NCI-H748 treated with DMSO at 0.1 percent for 48 hours (cell line): Measurements from ENCODE around the gene ADAM12.
"Not testable (repeated sequence)": the region's sequence is repeated elsewhere in the genome, so short reads cannot be mapped to it uniquely, and the experiment has no call there.

Source experiments
- DNase-seq: peaks from one replicate; lab custom pipeline; 2025; lab: John Stamatoyannopoulos, UW

Gene ADAM12

DNA sequence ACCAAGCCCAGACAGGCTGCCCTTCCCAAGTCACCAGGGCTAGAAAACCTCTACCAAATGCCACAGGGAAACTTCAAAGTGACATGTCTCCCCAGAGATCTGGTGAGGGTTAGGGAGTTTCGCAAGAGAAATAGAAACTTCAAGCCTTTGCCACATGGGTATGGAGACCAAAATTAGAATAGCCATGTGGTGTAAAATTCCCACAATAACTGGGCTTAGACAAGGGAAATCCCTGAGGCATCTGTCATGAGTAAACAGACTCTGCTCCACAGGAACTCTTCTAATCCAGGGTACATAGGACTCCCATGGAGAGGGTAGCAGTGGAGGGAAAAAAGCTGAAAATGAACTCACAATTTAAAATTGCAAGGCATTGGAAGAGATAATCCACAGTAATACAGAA lies 14.3 kb downstream of the ADAM12 start:
- DNase-seq: no peak

DNA sequence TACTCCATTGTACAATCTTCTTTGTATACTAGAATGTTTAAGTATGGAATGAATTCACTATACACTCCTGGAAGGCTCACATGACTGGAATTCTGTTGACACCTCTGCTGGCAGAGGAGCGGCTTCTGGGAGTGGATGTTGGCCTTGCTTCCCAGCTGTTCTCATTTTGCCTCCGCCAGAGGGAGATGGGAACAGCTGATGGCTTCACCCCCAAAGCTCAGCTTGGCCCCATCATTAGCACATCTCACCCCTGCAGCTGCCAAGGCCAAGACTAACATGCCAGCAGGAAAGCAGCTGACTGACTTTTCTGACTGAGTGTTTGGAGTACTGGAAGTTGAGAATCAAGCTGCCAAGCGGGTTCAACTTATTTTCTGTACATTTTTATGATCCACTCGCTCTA lies 15.1 kb downstream of the ADAM12 start:
- no peak for DNase-seq

DNA sequence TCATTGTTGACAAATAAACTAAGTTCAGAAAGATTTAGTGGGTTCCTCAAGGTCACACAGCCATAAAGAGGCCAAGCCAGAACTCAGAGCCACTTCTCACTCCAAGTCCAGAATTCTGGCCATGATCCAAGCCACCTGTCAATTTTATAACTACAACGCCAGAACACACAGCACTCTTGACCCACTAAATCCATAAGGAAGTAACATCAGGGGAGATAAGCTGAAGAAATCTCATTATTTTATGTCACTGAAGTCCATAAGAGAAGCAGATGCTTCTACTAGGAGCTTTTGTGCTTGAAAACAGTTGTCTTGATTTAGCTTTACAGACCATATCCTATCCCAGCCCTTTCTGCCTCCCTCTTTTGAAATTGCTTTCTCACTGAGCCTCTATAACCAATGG lies 15.9 kb downstream of the ADAM12 start:
- no peak for DNase-seq

DNA sequence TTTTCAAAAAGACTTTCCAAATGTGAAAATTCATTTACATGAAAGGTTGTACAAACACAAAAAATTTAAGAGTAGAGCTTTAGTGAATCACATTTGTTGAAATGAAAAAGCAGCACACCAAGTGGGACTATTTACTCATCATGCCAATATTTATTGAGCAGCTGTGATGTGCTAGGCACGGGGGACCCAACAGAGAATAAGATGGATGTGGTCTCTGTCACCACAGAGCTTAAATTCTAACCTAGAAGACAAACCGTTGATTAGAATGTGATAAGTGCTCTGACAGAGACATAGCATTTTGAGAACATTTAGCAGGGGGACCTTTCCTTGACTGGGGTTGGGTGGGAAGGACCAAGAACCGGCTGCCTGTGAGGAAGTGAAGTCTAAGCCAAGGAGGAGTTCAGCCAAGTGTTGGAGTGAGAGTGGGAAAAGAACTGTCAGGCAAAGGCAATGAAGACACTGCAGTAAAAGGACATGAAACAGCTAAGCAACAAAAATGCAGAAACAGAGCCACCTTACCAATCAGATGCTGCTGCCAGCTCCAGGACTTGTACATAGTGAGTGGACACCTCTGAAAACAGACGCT lies 19.1 kb downstream of the ADAM12 start:
- no peak for DNase-seq

DNA sequence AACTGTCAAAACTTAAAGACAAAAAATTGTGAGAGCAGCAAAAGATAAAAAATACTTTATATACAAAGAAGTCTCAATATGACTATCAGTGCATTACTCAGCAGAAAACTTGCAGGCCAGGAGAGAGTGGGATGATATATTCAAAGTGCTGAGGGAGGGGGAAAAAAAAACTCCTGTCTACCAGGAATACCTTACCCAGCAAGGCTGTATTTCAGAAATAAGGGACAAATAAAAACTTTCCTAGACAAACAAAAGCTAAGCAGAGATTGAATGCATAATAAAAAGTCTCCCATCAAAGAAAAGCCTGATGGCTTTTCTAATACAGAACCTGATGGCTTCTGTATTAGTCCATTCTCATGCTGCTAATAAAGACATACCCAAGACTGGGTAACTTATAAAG lies 31.1 kb downstream of the ADAM12 start:
- DNase-seq: no peak

DNA sequence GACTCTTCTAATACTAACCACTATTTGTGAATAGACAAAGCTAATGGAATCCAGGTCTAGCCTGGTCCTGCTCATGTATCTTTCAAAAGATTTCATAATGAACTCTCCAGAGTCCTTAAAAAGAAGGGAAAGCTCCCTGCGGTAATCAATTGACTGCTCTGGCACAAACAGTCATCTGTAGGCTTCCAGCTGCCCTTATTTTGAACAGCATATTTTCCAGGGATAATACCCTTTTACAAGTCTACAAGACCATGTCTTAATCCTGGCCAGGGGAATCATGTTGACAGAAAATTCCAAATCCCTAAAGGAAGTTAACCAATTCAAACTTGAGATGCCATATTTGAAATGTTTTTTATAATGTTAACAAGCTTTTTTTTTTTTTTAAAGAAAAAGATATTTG lies 34.6 kb downstream of the ADAM12 start:
- DNase-seq: no peak

DNA sequence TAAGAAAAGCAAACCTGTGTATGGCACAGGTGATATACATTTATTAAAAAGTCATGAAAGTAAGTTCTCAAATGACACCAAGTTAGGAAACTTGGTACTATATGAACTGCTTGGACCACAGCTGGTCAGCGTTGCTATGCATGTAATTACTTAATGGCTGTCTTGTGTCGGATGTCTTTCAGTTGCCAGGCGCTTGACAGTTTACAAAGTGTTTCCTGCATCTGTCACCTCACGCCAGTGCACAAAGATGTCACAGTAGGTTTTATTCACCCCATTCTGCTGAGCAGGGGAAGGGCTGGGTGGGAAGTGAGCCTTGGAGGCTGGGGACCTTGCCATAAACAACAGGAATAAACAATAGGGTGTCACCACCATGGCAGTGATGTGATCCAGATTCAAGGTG lies 35.8 kb downstream of the ADAM12 start:
- no peak for DNase-seq

DNA sequence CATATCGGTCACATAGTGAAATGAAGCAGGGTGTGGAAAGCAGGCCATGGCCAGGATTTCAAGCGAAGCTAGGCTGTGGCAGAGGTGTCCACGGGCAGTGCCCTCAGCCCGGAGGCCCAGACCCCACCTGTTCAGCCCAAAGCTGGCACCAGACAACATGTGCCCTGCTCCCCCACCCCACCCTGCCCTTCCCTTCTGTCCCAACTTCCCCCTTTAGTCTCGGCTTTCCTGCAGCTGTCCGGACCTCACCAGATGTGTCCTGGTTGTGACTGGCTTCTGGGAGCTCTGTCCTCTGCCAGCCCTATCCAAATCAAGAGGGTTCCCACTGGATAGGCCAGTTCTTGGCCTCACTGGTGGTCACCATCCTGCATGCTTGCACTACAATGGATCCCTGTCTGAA lies 37.3 kb downstream of the ADAM12 start:
- no peak for DNase-seq

DNA sequence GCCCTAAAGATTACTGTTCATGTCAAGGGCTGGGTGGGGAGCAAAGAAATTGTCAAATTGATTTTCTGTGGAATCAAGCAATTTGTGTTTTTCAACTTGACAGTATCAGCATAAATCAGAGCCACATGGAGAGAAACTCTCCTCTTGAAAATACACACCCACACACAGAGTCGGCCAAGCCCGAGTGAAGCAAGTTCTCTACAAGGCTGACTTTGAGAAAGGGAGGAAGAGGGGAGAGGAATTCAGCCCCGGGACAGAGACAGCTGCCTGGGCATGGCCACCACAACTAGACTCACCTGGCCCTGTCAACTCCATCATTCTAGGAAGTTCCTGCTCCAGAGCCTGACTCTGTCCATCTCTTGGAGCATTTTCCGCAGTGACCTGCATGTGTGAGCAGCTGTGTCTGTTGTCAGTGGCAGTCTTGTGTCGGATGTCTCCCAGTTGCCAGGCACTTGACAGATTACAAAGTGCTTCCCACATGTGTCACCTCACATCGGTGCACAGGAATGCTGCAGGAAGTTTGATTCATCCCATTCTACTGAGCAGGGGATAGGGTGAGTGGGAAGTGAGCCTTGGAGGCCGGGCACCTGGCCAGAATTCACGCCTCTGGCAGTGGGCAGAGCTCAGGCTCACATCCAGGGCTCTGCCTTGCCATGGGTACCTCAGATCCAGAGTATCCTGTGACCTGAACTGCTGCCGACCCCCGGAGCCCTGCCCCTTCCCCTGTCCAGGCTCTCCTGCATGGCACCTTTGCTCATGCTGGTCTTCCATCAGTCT lies 37.9 kb downstream of the ADAM12 start:
- DNase-seq: no peak

DNA sequence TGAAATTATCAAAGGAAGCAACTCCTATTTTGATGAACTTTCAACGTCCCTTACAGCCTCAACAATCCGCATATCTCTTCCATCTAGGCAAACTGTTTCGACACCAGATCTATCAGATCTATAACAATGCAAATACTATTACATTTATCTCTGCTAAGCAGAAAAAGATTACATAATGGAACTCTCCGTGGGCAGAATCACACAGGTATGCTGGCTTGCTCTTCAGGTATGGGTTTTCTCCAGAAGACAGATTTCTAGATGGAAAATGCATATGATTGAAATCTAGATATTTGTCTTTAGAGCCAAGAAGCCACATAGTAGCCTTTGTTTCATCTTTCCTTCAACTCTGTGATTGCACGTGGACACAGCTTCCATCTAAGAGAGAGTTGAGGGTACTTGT lies 38.6 kb downstream of the ADAM12 start:
- no peak for DNase-seq

DNA sequence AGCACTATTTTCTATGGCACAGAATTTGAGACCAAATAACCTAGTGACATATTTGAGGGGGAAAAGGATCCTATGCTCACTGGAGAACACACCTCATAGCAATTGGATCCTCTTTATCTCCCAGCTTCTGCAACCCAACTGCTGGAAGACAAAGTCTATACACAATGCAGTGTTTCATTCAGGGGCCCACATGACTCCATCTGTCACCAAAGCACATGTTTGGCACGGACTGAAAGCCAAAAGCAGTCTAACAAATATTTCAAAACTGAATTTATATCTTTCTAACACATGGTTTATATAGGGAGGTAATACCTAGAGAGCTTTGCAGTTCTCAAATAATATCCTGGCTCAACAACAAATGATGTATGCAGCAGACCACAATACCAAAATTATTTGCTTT lies 39.2 kb downstream of the ADAM12 start:
- DNase-seq: no peak

DNA sequence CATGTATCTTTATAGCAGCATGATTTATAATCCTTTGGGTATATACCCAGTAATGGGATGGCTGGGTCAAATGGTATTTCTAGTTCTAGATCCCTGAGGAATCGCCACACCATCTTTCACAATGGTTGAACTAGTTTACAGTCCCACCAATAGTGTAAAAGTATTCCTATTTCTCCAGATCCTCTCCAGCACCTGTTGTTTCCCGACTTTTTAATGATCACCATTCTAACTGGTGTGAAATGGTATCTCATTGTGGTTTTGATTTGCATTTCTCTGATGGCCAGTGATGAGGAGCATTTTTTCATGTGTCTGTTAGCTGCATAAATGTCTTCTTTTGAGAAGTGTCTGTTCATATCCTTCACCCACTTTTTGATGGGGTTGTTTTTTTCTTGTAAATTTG lies 44.8 kb downstream of the ADAM12 start:
- DNase-seq: not testable (repeated sequence)

DNA sequence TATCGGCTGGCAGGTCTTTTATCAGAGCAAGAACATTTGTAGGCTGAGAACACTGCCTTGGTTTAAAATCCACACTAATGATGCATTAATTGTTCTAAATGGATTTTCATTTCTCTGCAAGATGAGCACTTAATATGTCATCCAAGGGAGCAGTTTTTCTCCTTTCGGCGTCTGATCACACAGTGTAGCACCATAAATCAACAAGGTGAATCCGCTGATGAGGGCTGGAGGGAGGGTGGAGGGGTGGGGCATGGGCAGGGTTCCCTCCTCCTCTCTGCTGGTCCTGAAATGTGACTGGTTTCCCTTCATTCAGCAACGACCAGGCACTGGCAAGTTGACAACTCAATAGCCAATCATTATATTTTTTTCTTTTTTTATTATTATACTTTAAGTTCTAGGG lies 45.6 kb downstream of the ADAM12 start:
- DNase-seq: no peak

DNA sequence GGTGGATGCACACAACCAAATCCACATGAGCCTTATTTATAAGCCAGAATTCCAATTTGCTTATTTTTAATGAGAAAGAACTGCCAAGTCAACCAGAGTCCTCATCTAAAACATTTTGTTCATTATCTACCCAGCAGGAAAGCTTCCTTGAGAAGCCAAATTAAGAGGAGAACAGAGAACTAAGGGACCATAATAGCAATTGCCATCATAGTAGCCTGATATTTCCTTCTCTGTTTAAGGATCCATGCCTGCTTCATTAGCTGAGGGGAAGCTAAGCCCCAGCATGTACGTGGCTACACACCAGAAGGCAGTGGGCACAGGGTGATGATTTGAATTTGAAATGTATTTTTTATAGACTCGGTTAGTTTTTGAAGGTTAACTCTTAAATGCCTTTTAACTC lies 46.8 kb downstream of the ADAM12 start:
- DNase-seq: no peak

DNA sequence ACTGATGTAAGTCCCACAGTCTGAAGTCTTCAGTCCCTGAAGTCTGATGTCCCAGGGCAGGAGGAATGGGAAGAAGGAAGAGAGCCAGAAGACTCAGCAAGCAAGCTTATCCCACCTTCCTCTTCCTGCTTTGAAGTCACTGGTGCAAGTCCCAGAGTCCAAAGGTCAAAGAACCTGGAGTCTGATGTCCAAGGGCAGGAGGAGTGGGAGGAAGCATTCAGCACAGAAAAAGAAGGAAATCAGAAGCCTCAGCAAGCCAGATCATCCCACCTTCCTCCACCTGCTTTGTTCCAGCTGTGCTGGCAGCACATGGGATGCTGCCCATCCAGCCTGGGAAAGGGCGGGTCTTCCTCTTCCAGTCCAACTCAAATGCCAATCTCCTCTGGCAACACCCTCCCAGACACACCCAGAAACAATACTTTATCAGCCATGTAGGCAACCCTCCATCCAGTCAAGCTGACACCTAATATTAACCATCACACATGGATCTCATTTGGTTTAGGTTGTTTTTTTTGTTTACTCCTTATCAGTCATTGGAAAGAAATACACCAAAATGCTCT lies 50.9 kb downstream of the ADAM12 start:
- DNase-seq: no peak

DNA sequence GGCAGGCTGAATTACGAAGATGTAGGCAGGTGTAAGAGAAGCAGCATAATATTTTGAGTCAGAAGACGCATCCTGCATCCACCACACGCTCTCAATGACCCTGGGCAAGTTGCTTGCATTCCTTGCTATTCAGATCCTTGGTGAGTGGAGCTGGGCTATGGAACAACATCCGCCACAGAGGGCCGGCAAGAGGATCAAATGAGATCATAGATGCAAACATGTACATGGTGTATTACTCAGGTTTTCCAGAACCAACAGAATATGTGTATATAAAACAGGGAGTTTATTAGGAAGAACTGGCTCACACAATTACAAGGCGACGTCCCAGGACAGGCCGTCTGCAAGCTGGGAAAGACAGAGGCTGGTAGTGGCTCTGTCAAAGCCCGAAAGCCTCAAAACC lies 51.5 kb downstream of the ADAM12 start:
- no peak for DNase-seq

DNA sequence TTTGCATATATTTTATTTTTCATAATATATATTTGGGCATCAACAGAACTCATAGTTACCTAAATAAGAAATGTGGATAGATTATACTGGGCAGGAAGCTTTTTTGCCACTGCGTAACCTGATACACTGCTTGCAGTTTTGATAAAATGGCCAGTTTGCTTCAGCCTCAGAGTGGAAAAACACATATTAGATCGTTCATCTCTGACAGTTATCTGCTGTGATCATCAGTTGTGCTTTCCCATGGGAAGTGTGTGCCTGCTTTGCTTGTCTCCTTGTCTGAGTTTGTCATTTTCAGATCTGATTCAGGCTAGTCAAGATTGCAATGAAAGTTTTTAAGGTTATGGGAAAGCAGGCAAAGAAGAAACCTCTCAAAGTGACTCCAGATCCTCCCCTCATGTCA lies 54.0 kb downstream of the ADAM12 start:
- no peak for DNase-seq

DNA sequence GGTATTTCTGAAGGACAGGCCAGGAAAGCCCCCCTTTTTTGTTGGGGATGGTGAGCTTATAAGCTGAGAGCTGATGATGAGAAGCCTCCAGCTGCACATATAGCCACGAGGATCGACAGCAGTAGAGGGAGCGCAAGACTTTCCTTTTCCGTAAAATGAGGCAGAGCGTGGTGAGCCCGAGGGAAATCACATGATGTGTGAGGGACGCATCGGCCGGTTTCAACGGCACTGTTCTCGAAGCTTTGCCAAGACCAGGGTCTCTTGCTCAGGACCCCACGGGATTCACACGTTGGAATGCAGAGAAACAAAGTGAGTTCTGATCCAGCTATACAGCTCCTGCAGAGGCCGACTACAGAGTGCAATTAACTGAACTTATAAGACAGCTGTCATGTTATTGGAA lies 55.7 kb downstream of the ADAM12 start:
- no peak for DNase-seq

DNA sequence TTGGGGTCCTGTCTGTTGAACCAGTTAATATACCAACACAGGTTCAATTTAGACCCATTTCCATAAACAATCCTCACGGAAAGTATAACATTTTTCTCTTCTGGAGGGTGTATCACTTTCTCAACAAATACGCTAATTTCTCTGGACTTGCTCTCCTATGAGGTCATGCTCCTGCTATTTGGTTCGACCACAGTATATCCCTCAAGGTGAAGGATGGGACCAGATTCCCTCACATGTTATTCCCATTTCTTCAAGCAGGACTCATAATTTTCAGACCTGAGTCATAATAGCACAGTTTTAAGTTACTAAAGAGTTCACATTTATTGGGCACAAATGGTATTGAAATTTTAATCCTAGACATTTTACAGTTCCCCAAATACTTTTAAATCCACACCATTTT lies 57.2 kb downstream of the ADAM12 start:
- DNase-seq: no peak

DNA sequence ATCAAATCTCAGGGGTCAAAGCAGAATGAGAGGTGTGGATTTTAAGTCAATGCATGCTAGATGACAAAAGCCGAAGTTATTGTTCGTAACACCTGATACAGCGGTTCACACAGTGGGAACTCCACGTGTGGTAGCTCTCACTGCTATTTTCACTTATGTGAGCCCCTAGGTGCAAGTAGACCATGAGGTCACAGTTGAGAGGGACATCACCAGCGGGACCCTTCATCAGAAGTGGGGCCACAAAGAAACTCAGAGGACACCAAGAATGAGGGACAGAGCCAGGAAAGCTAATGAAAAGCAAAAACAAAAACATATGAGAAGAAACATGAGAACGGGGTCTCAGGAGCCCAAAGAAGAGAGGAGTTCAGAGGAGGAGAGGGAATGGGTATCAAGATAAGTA lies 63.5 kb downstream of the ADAM12 start:
- no peak for DNase-seq

DNA sequence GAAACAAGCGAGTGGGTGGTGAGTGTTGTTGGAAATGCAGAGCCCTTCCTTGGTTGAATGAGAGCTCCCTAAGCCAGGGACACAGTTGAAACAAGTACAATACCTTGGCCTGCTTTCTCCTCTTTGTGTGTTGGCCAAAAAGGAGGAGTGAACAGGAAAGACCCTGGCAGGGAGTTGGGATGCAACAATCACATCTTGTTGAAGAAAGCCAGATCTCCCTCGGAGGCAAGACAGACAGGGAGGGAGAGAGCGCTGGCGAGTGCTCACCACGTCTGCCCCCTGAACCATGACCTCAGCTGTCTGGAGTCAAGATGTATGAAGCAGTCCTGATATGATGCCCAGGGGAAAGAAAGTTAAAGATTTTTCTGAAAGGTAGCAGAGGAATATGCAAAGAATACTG lies 66.8 kb downstream of the ADAM12 start:
- no peak for DNase-seq

DNA sequence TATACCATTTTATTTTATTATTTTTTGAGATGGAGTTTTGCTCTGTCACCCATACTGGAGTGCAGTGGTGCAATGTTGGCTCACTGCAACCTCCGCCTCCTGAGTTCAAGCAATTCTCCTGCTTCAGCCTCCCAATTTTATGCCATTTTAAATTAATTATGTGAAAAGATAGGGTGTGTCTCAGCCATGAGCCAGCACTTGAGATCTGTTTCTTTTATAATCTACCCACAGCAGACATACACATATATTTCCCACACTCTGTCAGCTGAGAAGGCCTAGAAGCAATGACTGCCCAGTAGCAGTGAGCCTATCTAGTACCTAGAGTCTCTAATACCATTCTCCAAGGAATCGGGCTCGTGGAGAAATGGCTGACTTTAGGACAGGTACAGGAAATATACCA lies 70.5 kb downstream of the ADAM12 start:
- no peak for DNase-seq

DNA sequence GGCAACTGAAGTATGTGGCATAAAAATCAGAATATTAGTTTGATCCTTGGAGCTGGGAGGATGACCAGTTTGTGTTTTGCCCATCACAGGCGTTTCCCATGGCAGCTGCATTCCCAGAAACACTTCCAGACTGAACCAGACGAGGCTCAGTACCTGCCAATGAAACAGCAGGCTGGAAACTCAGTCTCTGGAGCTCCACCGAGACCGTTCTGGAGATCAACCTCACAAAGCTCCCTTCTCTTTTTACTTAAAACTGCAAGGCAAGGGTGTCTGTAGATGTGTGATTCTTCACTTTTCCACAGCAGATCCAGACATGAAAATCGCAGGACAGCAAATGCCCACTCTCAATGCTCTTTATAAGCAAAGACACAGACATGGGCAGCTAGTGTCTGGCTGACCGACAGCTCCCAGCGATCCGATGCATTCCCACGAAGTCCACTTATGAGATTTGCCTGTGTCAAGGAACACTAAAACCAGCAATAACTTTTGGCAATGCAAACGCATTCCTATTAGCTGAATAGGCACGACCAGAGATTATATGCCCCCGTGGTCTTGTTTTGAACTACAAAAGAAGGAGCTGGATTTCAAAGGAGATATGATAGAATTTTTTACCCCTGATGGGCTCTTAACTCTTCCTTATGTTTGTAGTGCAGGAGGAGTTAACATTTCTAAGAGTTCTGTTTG lies 72.6 kb downstream of the ADAM12 start:
- no peak for DNase-seq
